ENCODE measurements around the gene BACE2. TPM values are rescaled to one million over a fixed set of nuclear protein-coding genes. Genes with fewer than 3 reads are reported as not detected.

The BACE2 gene
- total and polyA plus RNA-seq, 2 of the 13 experiments (the other 11 are each of a cell fraction or from before 2014, with no cell fraction given): 0.07 to 0.11 TPM

DNA sequence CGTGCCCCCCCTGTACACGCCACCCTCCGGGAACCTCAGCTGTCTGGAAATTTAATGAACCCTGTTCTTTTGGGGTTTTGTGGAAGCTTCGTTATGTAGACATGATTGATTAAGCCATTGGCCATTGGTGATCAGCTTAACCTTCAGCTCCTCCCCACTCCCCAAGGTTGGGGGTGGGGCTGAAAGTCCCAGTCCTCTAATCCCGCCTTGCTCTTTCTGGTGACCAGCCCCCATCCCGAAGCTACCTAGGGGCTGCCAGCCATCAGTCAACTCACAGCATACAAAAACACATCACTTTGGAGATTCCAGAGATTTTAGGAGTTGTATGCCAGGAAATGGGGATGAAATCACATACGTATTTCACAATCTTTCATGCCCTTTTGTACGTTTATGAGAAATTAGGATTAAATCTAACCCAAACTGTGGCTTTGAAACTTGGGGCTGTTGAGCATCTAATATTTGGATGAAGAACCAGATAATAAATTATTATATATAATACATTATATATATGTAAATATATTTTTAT, 52.3 kb downstream of the BACE2 start:
- H3K27ac ChIP-seq (ENCODE audit: extremely low read length, insufficient read depth, low read length): no peak overlapping the region
- no peaks in the 10 kb centered on the region for H3K79me2 ChIP-seq (ENCODE audit: insufficient read depth, low read length)
- H2AFZ ChIP-seq (ENCODE audit: low read length): no peak overlapping the region
- H3K4me1 ChIP-seq (ENCODE audit: insufficient read depth, low read length): no peaks in the 10 kb centered on the region
- no TSS peak for BruUV-seq (replicated peaks)
- H3K9ac ChIP-seq (ENCODE audit: insufficient read depth, low read depth, low read length): no peak overlapping the region
- CTCF ChIA-PET (ENCODE audit: low intra/inter-chr PET ratio, low total read pairs): no interaction called here
- no peaks in the 10 kb centered on the region for H3K36me3 ChIP-seq (replicated peaks in 1 of 2; ENCODE audit: control insufficient read depth in 1 of 2, insufficient read depth in 2 of 2, low read length in 2 of 2)
- WGBS (ENCODE audit: low lambda C conversion rate): 50% methylated on average over 8 of the region's 8 CpGs
- no peak for ATAC-seq
- no peaks in the 10 kb centered on the region for H3K9me3 ChIP-seq (ENCODE audit: low read length)
- no peak for DNase-seq (ENCODE audit: low spot score)
- POLR2A ChIA-PET: no interaction called here
- H3K4me3 ChIP-seq (replicated peaks in 1 of 3; ENCODE audit: insufficient read depth in 1 of 3, low read depth in 2 of 3, low read length in 3 of 3): no peak overlapping the region
- no peak overlapping the region for H3K4me2 ChIP-seq (ENCODE audit: low read depth, low read length)
- TF ChIP-seq CEBPB (IDR thresholded peaks at IDR 0.05; ENCODE audit: borderline replicate concordance, low read depth, low read length): 0 out of 2 replicates have a peak, but pooled peaks have one; percentile 13
- TF ChIP-seq KMT2A (CRISPR knock-in tag; IDR thresholded peaks at IDR 0.05): no peak
- peaks cover 0 to 11% of the 10 kb centered on the region in 2 experiments; a peak in 4 of 5 replicates for H3K27me3 ChIP-seq (ENCODE audit: control insufficient read depth in 1 of 2, insufficient read depth in 2 of 2, low read length in 2 of 2)
- H4K20me1 ChIP-seq (ENCODE audit: insufficient read depth, low read length): no peaks in the 10 kb centered on the region
- intact Hi-C loops (cut with micrococcal nuclease; ENCODE audit: unreplicated experiment) (no loop called here), in situ Hi-C loops (cut with HindIII; ENCODE audit: extremely low pct_ligation_motif_present, low pct_unique_long_range_greater_than_20kb) (no loop called here)
- FAIRE-seq: no peak

GRCh38 chr21:41222247-41223068, 54.5 kb downstream of the BACE2 start:
- 52% methylated on average over 10 of the region's 19 CpGs for WGBS (ENCODE audit: low lambda C conversion rate)
- DNase-seq (ENCODE audit: low spot score) (no peak), ATAC-seq (no peak; the same call in none of the 3 replicates), FAIRE-seq (no peak)
- intact Hi-C loops (cut with micrococcal nuclease; ENCODE audit: unreplicated experiment) (no loop called here), in situ Hi-C loops (cut with HindIII; ENCODE audit: extremely low pct_ligation_motif_present, low pct_unique_long_range_greater_than_20kb) (no loop called here)
- BruUV-seq (replicated peaks): no TSS peak
- H4K20me1 ChIP-seq (ENCODE audit: insufficient read depth, low read length): no peaks in the 10 kb centered on the region
- ChIA-PET CTCF (ENCODE audit: low intra/inter-chr PET ratio, low total read pairs) (no interaction called here), POLR2A (no interaction called here)
- no peaks in the 10 kb centered on the region for H3K9me3 ChIP-seq (ENCODE audit: low read length)
- no peak overlapping the region for H3K9ac ChIP-seq (ENCODE audit: insufficient read depth, low read depth, low read length)
- peaks cover 0 to 2% of the 10 kb centered on the region in 2 experiments; a peak in 2 of 5 replicates for H3K27me3 ChIP-seq (ENCODE audit: control insufficient read depth in 1 of 2, insufficient read depth in 2 of 2, low read length in 2 of 2)
- H2AFZ ChIP-seq (ENCODE audit: low read length): no peak overlapping the region
- H3K4me3 ChIP-seq (replicated peaks in 1 of 3; ENCODE audit: insufficient read depth in 1 of 3, low read depth in 2 of 3, low read length in 3 of 3): no peak overlapping the region
- H3K27ac ChIP-seq (ENCODE audit: extremely low read length, insufficient read depth, low read length): no peak overlapping the region
- TF ChIP-seq ZSCAN12 (CRISPR knock-in tag; IDR thresholded peaks at IDR 0.05) (no peak), RFX1 (IDR thresholded peaks at IDR 0.05) (0 out of 2 replicates have a peak, but pooled peaks have one; percentile 1)
- no peaks in the 10 kb centered on the region for H3K79me2 ChIP-seq (ENCODE audit: insufficient read depth, low read length)
- no peaks in the 10 kb centered on the region for H3K4me1 ChIP-seq (ENCODE audit: insufficient read depth, low read length)
- no peaks in the 10 kb centered on the region for H3K36me3 ChIP-seq (replicated peaks in 1 of 2; ENCODE audit: control insufficient read depth in 1 of 2, insufficient read depth in 2 of 2, low read length in 2 of 2)
- no peak overlapping the region for H3K4me2 ChIP-seq (ENCODE audit: low read depth, low read length)
